OCI-LY1 (cell line): ENCODE results near the gene TTC39C.

ENCODE experiments used
- H2AFZ ChIP-seq: fragments of 200-600 bp; sonication (generic), shearing (Covaris generic); 2 replicates; pipeline ENCODE4 v1.6.0; 2014; ENCODE audit warnings: antibody characterized with exemption, mild to moderate bottlenecking, low read length
- H3F3A ChIP-seq: fragments of 200-600 bp; sonication (generic), shearing (Covaris generic); 2 replicates; pipeline ENCODE4 v1.6.0; 2014; ENCODE audit warnings: mild to moderate bottlenecking, antibody characterized with exemption, low read length, moderate library complexity; ENCODE audit not compliant: insufficient read depth
- H3K27ac ChIP-seq: fragments of 200-600 bp; sonication (generic); 2 replicates; pipeline ENCODE4 v1.5.1; 2014; ENCODE audit warnings: low read length, mixed run types, mild to moderate bottlenecking, low read depth; ENCODE audit not compliant: poor library complexity, severe bottlenecking
- H3K27me3 ChIP-seq: fragments of 200-600 bp; sonication (generic); 2 replicates; pipeline ENCODE4 v1.6.0; 2014; ENCODE audit warnings: antibody characterized with exemption, mild to moderate bottlenecking, low read length, moderate library complexity; ENCODE audit not compliant: insufficient read depth
- H3K36me3 ChIP-seq: fragments of 200-600 bp; sonication (generic); 2 replicates; pipeline ENCODE4 v1.6.1; 2014; ENCODE audit warnings: mild to moderate bottlenecking, antibody characterized with exemption, low read length, moderate library complexity, mixed read lengths; ENCODE audit not compliant: insufficient read depth
- H3K4me1 ChIP-seq: fragments of 200-600 bp; sonication (generic); 2 replicates; pipeline ENCODE4 v1.5.1; 2014; ENCODE audit warnings: mild to moderate bottlenecking, low read length, moderate library complexity; ENCODE audit not compliant: insufficient read depth, severe bottlenecking
- H3K4me2 ChIP-seq: fragments of 200-600 bp; sonication (generic), shearing (Covaris generic); 2 replicates; pipeline ENCODE4 v1.6.1; 2014; ENCODE audit warnings: low read length
- H3K4me3 ChIP-seq: fragments of 200-600 bp; sonication (generic); 2 replicates; pipeline ENCODE4 v1.5.1; 2014; ENCODE audit warnings: low read length, low read depth, mild to moderate bottlenecking, mixed read lengths; ENCODE audit not compliant: poor library complexity, severe bottlenecking
- H3K79me2 ChIP-seq: fragments of 200-600 bp; shearing (Covaris generic); 2 replicates; pipeline ENCODE4 v1.6.1; 2016; ENCODE audit warnings: mixed run types, low read length, mixed read lengths; ENCODE audit not compliant: insufficient read depth
- H3K9ac ChIP-seq: fragments of 200-600 bp; sonication (generic), shearing (Covaris generic); 2 replicates; pipeline ENCODE4 v1.6.1; 2014; ENCODE audit warnings: mild to moderate bottlenecking, low read length, mixed read lengths
- H3K9me2 ChIP-seq: fragments of 200-600 bp; sonication (generic), shearing (Covaris generic); 2 replicates; pipeline ENCODE4 v1.6.1; 2014; ENCODE audit warnings: low read depth, mild to moderate bottlenecking, low read length, mixed read lengths
- H3K9me3 ChIP-seq: fragments of 200-600 bp; shearing (Covaris generic); 2 replicates; pipeline ENCODE4 v1.6.1; 2014; ENCODE audit warnings: low read length, mixed read lengths
- H4K20me1 ChIP-seq: fragments of 200-600 bp; sonication (generic), shearing (Covaris generic); 2 replicates; pipeline ENCODE4 v1.6.0; 2016; ENCODE audit warnings: mild to moderate bottlenecking, low read length; ENCODE audit not compliant: insufficient read depth
- EZH2 ChIP-seq: fragments of 200-600 bp; sonication (generic), shearing (Covaris generic); IDR thresholded peaks from 2 replicates; pipeline ENCODE4 v1.8.0; 2017; ENCODE audit warnings: borderline replicate concordance, mixed run types, mild to moderate bottlenecking, antibody characterized with exemption, low read length, moderate library complexity, mixed read lengths
- TF ChIP-seq, protein P1 (sequence below): fragments of 200-600 bp; sonication (generic), shearing (Covaris generic); IDR thresholded peaks from 2 replicates; pipeline ENCODE4 v1.5.1; 2017; ENCODE audit warnings: mild to moderate bottlenecking, antibody characterized with exemption, low read length, moderate library complexity, mixed read lengths

The TTC39C gene

GRCh38 chr18:23971097-23971440 is 43.5 kb upstream of the TTC39C start:
- no peak overlapping the region for H3K4me3 ChIP-seq
- no peak overlapping the region for H3K4me2 ChIP-seq
- H3K27me3 ChIP-seq: no peaks in the 10 kb centered on the region
- no peaks in the 10 kb centered on the region for H3F3A ChIP-seq
- H3K9ac ChIP-seq: no peak overlapping the region
- no peaks in the 10 kb centered on the region for H3K79me2 ChIP-seq
- no peak for TF ChIP-seq EZH2
- TF ChIP-seq, protein P1, sequence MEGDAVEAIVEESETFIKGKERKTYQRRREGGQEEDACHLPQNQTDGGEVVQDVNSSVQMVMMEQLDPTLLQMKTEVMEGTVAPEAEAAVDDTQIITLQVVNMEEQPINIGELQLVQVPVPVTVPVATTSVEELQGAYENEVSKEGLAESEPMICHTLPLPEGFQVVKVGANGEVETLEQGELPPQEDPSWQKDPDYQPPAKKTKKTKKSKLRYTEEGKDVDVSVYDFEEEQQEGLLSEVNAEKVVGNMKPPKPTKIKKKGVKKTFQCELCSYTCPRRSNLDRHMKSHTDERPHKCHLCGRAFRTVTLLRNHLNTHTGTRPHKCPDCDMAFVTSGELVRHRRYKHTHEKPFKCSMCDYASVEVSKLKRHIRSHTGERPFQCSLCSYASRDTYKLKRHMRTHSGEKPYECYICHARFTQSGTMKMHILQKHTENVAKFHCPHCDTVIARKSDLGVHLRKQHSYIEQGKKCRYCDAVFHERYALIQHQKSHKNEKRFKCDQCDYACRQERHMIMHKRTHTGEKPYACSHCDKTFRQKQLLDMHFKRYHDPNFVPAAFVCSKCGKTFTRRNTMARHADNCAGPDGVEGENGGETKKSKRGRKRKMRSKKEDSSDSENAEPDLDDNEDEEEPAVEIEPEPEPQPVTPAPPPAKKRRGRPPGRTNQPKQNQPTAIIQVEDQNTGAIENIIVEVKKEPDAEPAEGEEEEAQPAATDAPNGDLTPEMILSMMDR: no peak
- H4K20me1 ChIP-seq: no peaks in the 10 kb centered on the region
- H2AFZ ChIP-seq: no peak overlapping the region
- no peak overlapping the region for H3K27ac ChIP-seq
- no peaks in the 10 kb centered on the region for H3K36me3 ChIP-seq
- H3K9me3 ChIP-seq: no peaks in the 10 kb centered on the region
- peaks cover 25% of the 10 kb centered on the region for H3K4me1 ChIP-seq
- H3K9me2 ChIP-seq: no peaks in the 10 kb centered on the region

GRCh38 chr18:23971666-23972230 is 42.8 kb upstream of the TTC39C start:
- Histone ChIP-seq H4K20me1 (no peaks in the 10 kb centered on the region), H3K79me2 (no peaks in the 10 kb centered on the region), H3K36me3 (no peaks in the 10 kb centered on the region), H3K9me2 (no peaks in the 10 kb centered on the region), H3F3A (no peaks in the 10 kb centered on the region), H3K4me2 (no peak overlapping the region), H3K27me3 (no peaks in the 10 kb centered on the region), H3K4me1 (peaks cover 25% of the 10 kb centered on the region), H3K27ac (no peak overlapping the region), H3K9ac (no peak overlapping the region), H3K9me3 (no peaks in the 10 kb centered on the region), H3K4me3 (no peak overlapping the region), H2AFZ (no peak overlapping the region)
- TF ChIP-seq, protein P1: no peak
- no peak for TF ChIP-seq EZH2

GRCh38 chr18:23972453-23972852 is 42.1 kb upstream of the TTC39C start:
- TF ChIP-seq, protein P1: no peak
- no peak for TF ChIP-seq EZH2
- Histone ChIP-seq H3K79me2 (no peaks in the 10 kb centered on the region), H3K36me3 (no peaks in the 10 kb centered on the region), H3K9me2 (no peaks in the 10 kb centered on the region), H3K27me3 (no peaks in the 10 kb centered on the region), H3K4me1 (peaks cover 22% of the 10 kb centered on the region), H2AFZ (no peak overlapping the region), H3K9me3 (no peaks in the 10 kb centered on the region), H3K4me2 (no peak overlapping the region), H3K27ac (no peak overlapping the region), H3K4me3 (no peak overlapping the region), H3K9ac (no peak overlapping the region), H4K20me1 (no peaks in the 10 kb centered on the region), H3F3A (no peaks in the 10 kb centered on the region)
